Common myeloid progenitor, CD34-positive (primary cell): ENCODE measurements around the gene FEZF2.

Experiments used
- CTCF ChIA-PET: fragments of 350-600 bp; sonication (Branson Sonifier 250); formaldehyde crosslinking; loops from one replicate; lab custom pipeline; 2021; ENCODE audit warnings: antibody characterized with exemption; lab: Charles Lee
- POLR2A ChIA-PET: fragments of 350-600 bp; sonication (Branson Sonifier 250); formaldehyde crosslinking; loops from one replicate; lab custom pipeline; 2021; ENCODE audit warnings: antibody characterized with exemption; lab: Charles Lee
- DNase-seq, 3 donors: peaks; one replicate each; pipeline versions ENCODE4 v3.0.0 to v3.0.0-alpha.2; 2013
- H3K27ac ChIP-seq, 2 experiments: 1 replicate in 1 of 2; 2 replicates in 1 of 2; pipeline ENCODE4 v1.7.0; 2013; ENCODE audit warnings: inconsistent platforms in 2 of 2, low read length in 2 of 2, mild to moderate bottlenecking in 2 of 2, low read depth in 1 of 2, moderate library complexity in 1 of 2; ENCODE audit not compliant: severe bottlenecking in 2 of 2, insufficient read depth in 1 of 2, poor library complexity in 1 of 2
- H3K27me3 ChIP-seq, 5 experiments: replicated peaks in 2 of 5; 1 replicate in 3 of 5; 2 replicates in 2 of 5; pipeline versions ENCODE4 v1.6.1 to v1.7.0; 2013; ENCODE audit warnings: low read length in 4 of 5, mild to moderate bottlenecking in 2 of 5, moderate library complexity in 2 of 5, inconsistent platforms in 1 of 5; ENCODE audit not compliant: insufficient read depth in 5 of 5, control insufficient read depth in 4 of 5
- H3K36me3 ChIP-seq, 4 experiments: 1 replicate in 2 of 4; 2 replicates in 2 of 4; pipeline versions ENCODE4 v1.6.1 to v1.7.0; 2013; ENCODE audit warnings: low read length in 3 of 4, control low read depth in 1 of 4, mild to moderate bottlenecking in 1 of 4; ENCODE audit not compliant: control insufficient read depth in 4 of 4, insufficient read depth in 4 of 4
- H3K4me1 ChIP-seq, 4 experiments: 1 replicate in 3 of 4; 2 replicates in 1 of 4; pipeline versions ENCODE4 v1.6.1 to v1.7.1; 2013; ENCODE audit warnings: low read length in 3 of 4, mild to moderate bottlenecking in 3 of 4, control low read depth in 1 of 4, inconsistent platforms in 1 of 4, moderate library complexity in 1 of 4; ENCODE audit not compliant: control insufficient read depth in 4 of 4, insufficient read depth in 4 of 4; ENCODE audit errors: control extremely low read depth in 1 of 4
- H3K4me3 ChIP-seq, 7 experiments: 1 replicate in 4 of 7; 2 replicates in 3 of 7; pipeline versions ENCODE4 v1.5.1 to v1.7.0; 2013; ENCODE audit warnings: mild to moderate bottlenecking in 7 of 7, low read length in 6 of 7, moderate library complexity in 6 of 7, inconsistent platforms in 2 of 7, low read depth in 2 of 7, control low read depth in 1 of 7; ENCODE audit not compliant: insufficient read depth in 4 of 7, control insufficient read depth in 1 of 7; ENCODE audit errors: extremely low read depth in 1 of 7
- H3K9me3 ChIP-seq, 5 experiments: 1 replicate in 4 of 5; 2 replicates in 1 of 5; pipeline versions ENCODE4 v1.6.1 to v1.7.1; 2013; ENCODE audit warnings: low read length in 4 of 5, mild to moderate bottlenecking in 2 of 5, inconsistent platforms in 1 of 5, low read depth in 1 of 5, moderate library complexity in 1 of 5; ENCODE audit not compliant: control insufficient read depth in 4 of 5, insufficient read depth in 2 of 5; ENCODE audit errors: control extremely low read depth in 1 of 5
- WGBS: methylation state at CpG from one replicate; pipeline ENCODE4 v1.1.5; 2013; ENCODE audit not compliant: insufficient coverage; 5-methylcytosine and 5-hydroxymethylcytosine counted together

Gene FEZF2

DNA sequence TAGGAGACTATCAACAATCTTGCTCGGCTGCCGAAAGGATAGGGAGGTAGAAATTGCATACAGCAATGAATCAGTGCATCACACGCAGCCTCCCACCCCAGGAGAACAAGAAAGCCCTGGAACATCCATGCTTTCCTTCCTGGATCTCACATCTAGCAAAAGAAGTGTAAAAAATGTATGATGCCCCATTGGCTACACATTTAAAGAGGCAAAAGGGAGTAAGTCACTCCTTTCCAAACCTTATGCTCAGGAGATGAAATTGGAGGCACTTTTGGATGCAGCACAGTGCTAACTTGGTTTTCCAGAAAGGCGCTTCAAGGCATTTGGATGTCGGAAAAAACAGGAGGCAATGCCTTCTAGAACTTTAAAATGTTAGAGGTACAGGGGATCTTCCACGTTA lies 32.2 kb upstream of the FEZF2 start:
- ChIA-PET POLR2A (no interaction called here), CTCF (no interaction called here)
- 92% methylated on average over 3 of the region's 6 CpGs for WGBS
- Histone ChIP-seq H3K4me3 (no peak overlapping the region), H3K9me3 (peaks cover 0 to 1% (median 0%) of the 10 kb centered on the region in 5 experiments), H3K4me1 (no peaks in the 10 kb centered on the region), H3K27ac (no peak overlapping the region), H3K27me3 (peaks cover 3 to 7% (median 4%) of the 10 kb centered on the region in 5 experiments), H3K36me3 (no peaks in the 10 kb centered on the region)
- DNase-seq: no peak

DNA sequence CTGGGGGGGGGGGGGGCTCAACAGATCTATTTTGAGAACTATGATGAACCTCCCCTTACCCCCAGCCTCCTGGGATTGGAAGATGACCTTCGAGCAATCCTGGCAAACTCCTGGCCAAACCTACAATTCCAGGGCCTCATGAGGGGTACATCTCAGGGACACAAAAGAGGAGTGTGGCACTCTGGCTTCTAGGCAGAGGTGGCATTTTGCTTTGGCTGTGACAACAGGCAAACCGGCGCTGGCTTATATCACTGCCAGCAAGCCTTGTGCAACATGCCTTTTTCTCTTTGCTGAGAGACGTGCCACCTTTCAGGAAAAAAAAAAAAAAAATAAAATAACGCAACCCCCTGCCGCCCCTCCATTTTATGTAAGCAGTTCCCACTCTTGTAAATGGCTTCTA lies 31.8 kb upstream of the FEZF2 start:
- peaks cover 2 to 7% (median 3%) of the 10 kb centered on the region in 5 experiments for H3K27me3 ChIP-seq
- H3K9me3 ChIP-seq: peaks cover 0 to 1% (median 0%) of the 10 kb centered on the region in 5 experiments
- DNase-seq: no peak
- POLR2A ChIA-PET: no interaction called here
- H3K4me1 ChIP-seq: no peaks in the 10 kb centered on the region
- WGBS: 95% methylated on average over 3 of the region's 6 CpGs
- H3K4me3 ChIP-seq: no peak overlapping the region
- no peak overlapping the region for H3K27ac ChIP-seq
- CTCF ChIA-PET: no interaction called here
- H3K36me3 ChIP-seq: no peaks in the 10 kb centered on the region

DNA sequence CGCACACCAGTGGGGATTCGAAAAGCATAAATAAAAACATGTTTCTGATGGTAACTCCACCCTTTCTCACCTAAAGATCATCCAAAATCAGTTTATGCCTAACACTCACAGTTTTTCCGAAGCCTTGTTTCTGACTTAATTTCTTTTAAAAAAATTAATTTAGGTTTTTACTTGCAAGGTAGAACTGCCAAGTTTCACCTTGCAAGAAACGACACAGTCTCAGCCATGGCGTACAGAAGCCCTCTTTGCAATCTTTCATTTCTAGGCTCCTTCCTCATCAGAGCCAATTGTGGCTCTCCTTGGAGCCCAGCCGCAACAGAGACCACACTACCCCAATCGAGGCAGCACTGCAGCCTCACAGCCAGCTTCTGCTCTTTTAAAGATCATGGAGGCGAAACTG lies 31.0 kb upstream of the FEZF2 start:
- 86% methylated on average over 5 of the region's 8 CpGs for WGBS
- H3K36me3 ChIP-seq: no peaks in the 10 kb centered on the region
- peaks cover 0 to 1% (median 0%) of the 10 kb centered on the region in 5 experiments for H3K9me3 ChIP-seq
- no peaks in the 10 kb centered on the region for H3K4me1 ChIP-seq
- POLR2A ChIA-PET: no interaction called here
- H3K27me3 ChIP-seq: peaks cover 2 to 7% (median 3%) of the 10 kb centered on the region in 5 experiments
- no peak overlapping the region for H3K4me3 ChIP-seq
- no peak for DNase-seq
- no peak overlapping the region for H3K27ac ChIP-seq
- CTCF ChIA-PET: no interaction called here

DNA sequence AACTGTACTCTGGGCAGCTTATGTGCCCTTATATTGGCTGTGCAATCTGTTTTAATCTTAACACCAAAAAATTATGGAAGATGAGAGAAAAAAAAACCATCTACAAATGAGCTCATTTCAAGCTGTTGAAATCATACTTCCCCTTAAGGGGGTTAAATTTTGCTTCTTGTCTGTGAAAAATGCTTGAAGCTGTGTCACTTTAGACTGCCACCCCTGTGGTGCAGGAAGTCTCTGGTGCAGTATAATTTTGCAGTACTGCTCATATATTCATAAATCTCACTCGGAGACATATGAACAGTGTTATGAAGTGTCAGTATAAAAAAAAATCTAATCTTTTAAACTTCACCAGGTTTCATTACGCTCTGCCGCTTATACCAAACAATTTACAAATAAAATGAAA lies 30.4 kb upstream of the FEZF2 start:
- DNase-seq: no peak
- no CpG with 5 or more reads among the region's 3 CpGs for WGBS
- peaks cover 2 to 9% (median 3%) of the 10 kb centered on the region in 5 experiments for H3K27me3 ChIP-seq
- H3K9me3 ChIP-seq: peaks cover 0 to 3% (median 0%) of the 10 kb centered on the region in 5 experiments
- ChIA-PET POLR2A (no interaction called here), CTCF (no interaction called here)
- H3K36me3 ChIP-seq: no peaks in the 10 kb centered on the region
- no peak overlapping the region for H3K4me3 ChIP-seq
- no peak overlapping the region for H3K27ac ChIP-seq
- H3K4me1 ChIP-seq: no peaks in the 10 kb centered on the region

DNA sequence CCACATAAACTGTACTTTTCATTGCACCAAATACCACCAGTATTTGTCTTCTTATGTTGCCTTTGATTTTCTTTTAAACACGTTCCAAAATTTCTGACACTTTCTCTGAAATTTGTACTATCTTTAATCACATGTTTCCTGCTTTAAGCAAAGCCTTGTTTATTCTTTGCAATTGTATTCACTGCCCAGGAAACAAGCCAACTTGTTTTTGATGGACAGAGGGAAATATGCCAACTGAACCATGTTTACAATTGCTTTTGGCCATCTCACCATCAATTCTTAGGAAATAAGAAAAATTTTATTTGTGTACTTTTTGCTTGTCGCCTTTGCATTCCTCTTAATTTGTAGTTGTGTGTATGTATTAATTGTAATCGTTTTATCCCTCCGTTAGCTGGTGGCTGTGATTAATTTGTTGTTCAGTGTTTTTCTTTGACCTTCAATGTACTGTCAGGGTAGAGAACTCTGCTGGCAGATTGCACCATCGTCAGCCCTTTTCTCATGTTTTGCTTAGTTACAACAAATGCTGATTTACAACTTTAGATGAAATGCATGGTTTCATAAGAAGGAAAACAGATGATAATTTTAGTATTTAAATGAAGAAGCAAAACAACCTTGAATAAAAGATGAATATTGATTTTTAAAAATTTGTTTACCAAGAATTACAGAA lies 19.4 kb upstream of the FEZF2 start:
- WGBS: 33% methylated on average over 3 of the region's 5 CpGs
- ChIA-PET CTCF (no interaction called here), POLR2A (no interaction called here)
- Histone ChIP-seq H3K27ac (no peak overlapping the region), H3K4me3 (no peak overlapping the region), H3K36me3 (no peaks in the 10 kb centered on the region), H3K27me3 (peaks cover 2 to 36% (median 4%) of the 10 kb centered on the region in 5 experiments), H3K4me1 (no peaks in the 10 kb centered on the region), H3K9me3 (peaks cover 0 to 5% (median 0%) of the 10 kb centered on the region in 5 experiments)
- DNase-seq: no peak

DNA sequence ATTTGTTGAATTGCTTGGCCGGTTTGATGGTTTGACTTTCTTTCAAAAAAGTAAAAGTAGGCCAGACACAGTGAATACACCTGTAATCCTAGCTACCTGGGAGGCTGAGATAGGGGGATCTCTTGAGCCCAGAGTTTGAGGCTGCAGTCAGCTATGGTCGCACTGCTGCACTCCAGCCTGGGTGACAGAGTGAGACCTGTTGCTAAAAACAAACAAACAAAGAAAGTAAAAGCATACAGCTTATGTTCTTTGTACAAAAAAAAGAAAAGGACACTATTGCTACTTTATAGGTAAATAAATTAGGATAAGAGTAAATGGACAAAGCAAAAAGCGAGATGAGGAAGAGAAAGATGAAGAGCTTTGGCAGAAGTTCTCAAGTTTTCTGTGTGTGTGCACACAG lies 13.9 kb upstream of the FEZF2 start:
- Histone ChIP-seq H3K27me3 (peaks cover 0 to 52% (median 7%) of the 10 kb centered on the region in 5 experiments), H3K27ac (no peak overlapping the region), H3K4me3 (no peak overlapping the region), H3K9me3 (peaks cover 0 to 5% (median 0%) of the 10 kb centered on the region in 5 experiments), H3K4me1 (no peaks in the 10 kb centered on the region), H3K36me3 (no peaks in the 10 kb centered on the region)
- POLR2A ChIA-PET: no interaction called here
- no peak for DNase-seq
- CTCF ChIA-PET: interaction anchor here (0.8 kb wide), 1 partner anchor 22 kb away, joined by 3 read pairs; no protein-coding TSS in a partner anchor
- 100% methylated on average over 1 of the region's 3 CpGs for WGBS

DNA sequence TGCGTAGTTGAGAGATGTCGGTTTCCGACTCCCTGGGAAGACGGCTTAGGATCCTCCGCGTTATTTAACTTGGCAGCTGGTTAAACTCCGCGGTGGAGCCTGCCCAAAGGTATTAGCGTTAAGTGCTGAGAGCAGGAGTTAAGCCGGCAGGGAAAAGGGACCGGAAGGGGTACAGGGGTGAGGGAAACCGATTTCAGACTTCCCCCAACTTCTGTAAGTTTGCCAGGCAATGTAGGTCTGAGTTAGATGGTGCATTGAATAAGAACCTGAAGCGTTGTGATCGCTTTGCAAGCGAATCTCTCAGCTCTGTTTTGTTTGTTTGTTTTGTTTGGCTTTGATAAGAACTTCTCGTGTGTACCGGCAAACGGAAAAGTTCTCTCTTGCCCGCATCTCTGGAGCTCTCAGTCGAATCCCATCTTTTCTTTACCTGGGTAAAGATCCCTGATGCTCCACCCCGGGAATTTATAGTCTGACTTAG lies 6.0 kb upstream of the FEZF2 start:
- peaks cover 0 to 7% (median 2%) of the 10 kb centered on the region in 4 experiments for H3K4me1 ChIP-seq
- POLR2A ChIA-PET: no interaction called here
- H3K36me3 ChIP-seq: no peaks in the 10 kb centered on the region
- H3K27me3 ChIP-seq: peaks cover 16 to 91% (median 54%) of the 10 kb centered on the region in 5 experiments
- WGBS: 1% methylated on average over 14 of the region's 21 CpGs
- no peak for DNase-seq
- no peak overlapping the region for H3K4me3 ChIP-seq
- no peak overlapping the region for H3K27ac ChIP-seq
- CTCF ChIA-PET: interaction anchor here (0.7 kb wide), 1 partner anchor 51 kb away, joined by 3 read pairs; no protein-coding TSS in a partner anchor
- peaks cover 0 to 10% (median 2%) of the 10 kb centered on the region in 5 experiments for H3K9me3 ChIP-seq
